ENCODE data around the gene MEF2A.

MEF2A gene

GRCh38 chr15:99552111-99552510 lies 13.7 kb upstream of the MEF2A start:
- TF ChIP-seq CTCF (IDR thresholded peaks at IDR 0.05; ENCODE audit: insufficient read depth, low read depth, low read length, missing control alignments): no peak
- no peak overlapping the region for H3K4me3 ChIP-seq (ENCODE audit: low read depth, low read length)

GRCh38 chr15:99554880-99555488 lies 10.8 kb upstream of the MEF2A start:
- DNase-seq (ENCODE audit: low read depth): no peak
- no peak for TF ChIP-seq CTCF (IDR thresholded peaks at IDR 0.05; ENCODE audit: insufficient read depth, low read depth, low read length, missing control alignments)
- no peak overlapping the region for H3K4me3 ChIP-seq (ENCODE audit: low read depth, low read length)

More at GRCh38 chr15:99552111-99552510, 13.7 kb upstream of the MEF2A start:
- no peak for DNase-seq (ENCODE audit: low read depth)

GRCh38 chr15:99556011-99556410 lies 9.8 kb upstream of the MEF2A start:
- no peak overlapping the region for H3K4me3 ChIP-seq (ENCODE audit: low read depth, low read length)
- no peak for DNase-seq (ENCODE audit: low read depth)
- no peak for TF ChIP-seq CTCF (IDR thresholded peaks at IDR 0.05; ENCODE audit: insufficient read depth, low read depth, low read length, missing control alignments)

- no peak for DNase-seq (ENCODE audit: low read depth)
Observed at GRCh38 chr15:99556578-99556977, 9.2 kb upstream of the MEF2A start.

GRCh38 chr15:99558084-99558483 lies 7.7 kb upstream of the MEF2A start:
- no peak for TF ChIP-seq CTCF (IDR thresholded peaks at IDR 0.05; ENCODE audit: insufficient read depth, low read depth, low read length, missing control alignments)
- no peak for DNase-seq (ENCODE audit: low read depth)
- H3K4me3 ChIP-seq (ENCODE audit: low read depth, low read length): no peak overlapping the region

More at GRCh38 chr15:99556578-99556977, 9.2 kb upstream of the MEF2A start:
- no peak overlapping the region for H3K4me3 ChIP-seq (ENCODE audit: low read depth, low read length)
- TF ChIP-seq CTCF (IDR thresholded peaks at IDR 0.05; ENCODE audit: insufficient read depth, low read depth, low read length, missing control alignments): no peak

- no peak for TF ChIP-seq CTCF (IDR thresholded peaks at IDR 0.05; ENCODE audit: insufficient read depth, low read depth, low read length, missing control alignments)
- no peak overlapping the region for H3K4me3 ChIP-seq (ENCODE audit: low read depth, low read length)
- no peak for DNase-seq (ENCODE audit: low read depth)
Observed at GRCh38 chr15:99558571-99558970, 7.2 kb upstream of the MEF2A start.

All from GM12865 (cell line).